Fibroblast of the conjunctiva (primary cell): ENCODE data around the gene KMT5B.

Source experiments
- DNase-seq: peaks from one replicate; pipeline ENCODE4 v3.0.0-alpha.2; 2010; ENCODE audit warnings: low read depth

KMT5B gene

DNA sequence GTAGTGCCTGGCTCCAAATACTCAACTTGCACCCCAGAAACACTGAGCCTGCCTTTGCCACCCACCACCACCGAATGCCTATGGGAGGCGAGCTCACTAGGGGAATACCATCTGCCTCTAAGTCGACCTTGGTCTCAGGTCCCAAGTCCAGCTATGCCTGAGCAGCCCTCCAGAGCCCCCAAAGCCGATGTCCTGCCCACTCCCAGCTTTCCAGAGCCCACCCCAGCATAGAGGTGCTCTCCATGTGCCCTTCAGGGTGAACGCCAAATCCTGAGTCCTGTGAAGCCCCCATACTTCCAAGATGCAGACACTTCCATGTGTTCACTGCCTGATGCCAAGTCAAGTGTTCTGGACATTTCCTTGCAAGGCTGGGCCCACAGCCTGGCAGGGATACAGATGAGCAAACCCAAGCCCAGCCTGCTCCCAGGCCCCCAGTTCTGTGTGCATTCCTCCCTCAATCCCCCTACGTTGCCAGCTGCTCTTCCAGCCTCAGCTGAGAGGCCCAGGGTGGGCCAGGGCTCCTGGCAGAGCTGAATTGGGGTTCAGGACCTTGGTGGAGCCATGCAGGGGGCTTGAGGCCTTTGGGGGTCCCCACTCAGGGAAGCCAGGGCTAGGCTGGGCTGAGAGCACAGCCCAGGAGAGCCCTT lies 2.6 kb upstream of the KMT5B start:
- no peak for DNase-seq

DNA sequence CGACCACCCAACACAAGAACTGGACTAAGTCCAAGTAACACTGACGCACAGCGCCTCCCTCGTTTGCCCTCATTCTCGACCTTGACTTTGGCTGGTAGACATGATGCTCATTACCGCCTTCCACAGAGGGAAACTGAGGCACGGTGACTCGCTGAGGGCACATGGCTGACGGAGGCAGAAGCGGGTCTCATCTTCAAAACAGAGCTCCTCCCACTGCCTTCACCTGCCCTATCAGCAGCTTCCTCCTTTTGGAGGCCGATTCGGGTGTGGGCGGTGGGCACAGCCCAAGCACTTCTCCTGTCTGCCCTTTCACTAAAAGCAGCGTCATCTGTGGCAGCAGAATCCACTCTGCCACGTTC lies 2.0 kb upstream of the KMT5B start:
- no peak for DNase-seq

GRCh38 chr11:68214173-68215086 lies 1.3 kb upstream of the KMT5B start:
- no peak for DNase-seq

GRCh38 chr11:68213555-68214172 lies 568 bp upstream of the KMT5B start:
- peak; percentile 75 for DNase-seq

DNA sequence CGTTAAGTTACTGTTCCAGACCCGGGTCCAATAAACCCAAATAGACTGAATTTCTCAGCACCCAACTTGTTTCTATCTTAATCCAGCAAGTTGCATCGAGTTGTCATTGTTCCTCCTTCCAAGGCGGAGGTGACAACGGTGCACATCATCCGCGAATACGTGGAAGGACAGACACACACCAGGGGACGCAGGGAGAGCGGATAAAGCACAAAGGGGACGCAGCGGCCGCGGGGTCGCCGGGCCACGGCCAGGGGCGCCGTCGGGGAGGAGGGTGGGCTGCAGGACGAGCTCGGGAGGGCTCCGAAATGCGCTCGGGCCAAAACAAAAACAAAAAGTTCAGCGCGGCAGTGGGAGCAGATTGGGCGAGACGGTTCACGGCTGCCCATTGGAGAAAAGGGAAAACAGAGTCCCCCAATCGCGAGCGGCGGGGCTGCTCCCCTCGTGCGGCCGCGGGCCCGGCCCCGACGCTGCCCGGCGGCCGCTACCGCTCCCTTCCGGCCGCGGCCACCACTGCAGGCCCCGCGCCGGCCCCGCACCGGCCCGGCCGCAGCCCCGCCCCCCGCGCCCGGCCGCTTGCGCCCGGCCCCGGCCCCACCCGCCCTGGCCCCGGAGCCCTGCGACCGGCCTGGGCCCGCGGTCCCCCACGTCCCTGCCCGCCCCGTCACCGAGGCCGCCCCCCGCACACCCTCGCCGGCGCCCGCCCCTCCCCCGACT lies 518 bp downstream of the KMT5B start:
- DNase-seq = peak; percentile 44

- no peak for DNase-seq
Measured at GRCh38 chr11:68211546-68211945, 1.6 kb downstream of the KMT5B start.

DNA sequence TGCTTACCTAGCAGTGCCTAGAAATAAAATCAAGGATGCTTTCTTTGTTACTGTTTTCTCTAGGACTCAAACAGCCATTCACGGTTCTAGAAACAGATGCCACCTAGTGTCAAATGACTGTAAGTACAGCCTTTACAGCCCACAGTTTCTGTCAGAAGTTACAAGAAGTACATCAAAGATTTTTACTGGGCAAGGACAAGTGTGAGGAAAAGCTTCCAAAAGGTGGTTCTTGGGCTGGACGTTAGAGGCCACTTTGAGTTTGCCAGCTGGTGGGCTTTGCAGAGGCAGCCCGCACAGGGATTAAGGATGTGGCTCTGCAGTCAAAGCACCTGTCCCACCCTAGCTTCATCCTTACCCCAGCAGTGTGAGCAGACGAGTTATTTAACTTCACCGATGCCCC lies 6.9 kb downstream of the KMT5B start:
- DNase-seq = peak; percentile 53

GRCh38 chr11:68204402-68204801 lies 8.7 kb downstream of the KMT5B start:
- no peak for DNase-seq

DNA sequence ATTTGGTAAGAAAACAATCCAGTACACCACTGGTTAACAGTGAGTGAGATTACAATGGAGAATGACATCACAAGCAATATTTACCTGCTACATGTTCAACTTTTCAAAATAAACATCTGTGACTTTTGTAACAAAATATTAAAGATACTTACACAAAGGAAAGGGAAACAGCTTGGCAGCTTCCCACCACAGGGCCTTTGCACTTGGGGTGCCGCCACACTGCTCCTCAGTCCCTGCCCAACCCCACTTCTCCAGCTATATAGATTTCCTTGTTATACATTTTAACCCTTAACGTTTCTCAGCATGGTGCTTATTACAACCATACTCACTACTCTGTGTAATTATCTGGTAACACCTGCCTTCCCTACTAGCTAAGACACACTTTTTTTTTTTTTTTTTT lies 10.9 kb downstream of the KMT5B start:
- DNase-seq = no peak

DNA sequence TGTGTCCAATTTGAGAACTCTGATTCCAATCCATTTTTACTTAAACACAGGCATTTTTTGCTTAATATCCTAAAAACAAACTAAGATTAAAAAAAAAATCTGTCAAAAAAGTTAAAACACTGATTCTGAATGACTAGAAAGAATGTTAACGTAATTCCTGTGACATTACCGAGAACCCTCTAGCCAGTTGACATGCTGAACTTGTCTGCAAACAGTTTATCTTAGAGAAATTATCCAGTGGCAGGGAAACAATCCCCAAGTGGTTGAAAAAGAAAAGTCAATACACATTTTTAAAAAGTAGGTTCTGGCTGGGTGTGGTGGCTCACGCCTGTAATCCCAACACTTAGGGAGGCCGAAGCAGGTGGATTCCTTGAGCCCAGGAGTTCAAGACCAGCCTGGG lies 11.6 kb downstream of the KMT5B start:
- no peak for DNase-seq

DNA sequence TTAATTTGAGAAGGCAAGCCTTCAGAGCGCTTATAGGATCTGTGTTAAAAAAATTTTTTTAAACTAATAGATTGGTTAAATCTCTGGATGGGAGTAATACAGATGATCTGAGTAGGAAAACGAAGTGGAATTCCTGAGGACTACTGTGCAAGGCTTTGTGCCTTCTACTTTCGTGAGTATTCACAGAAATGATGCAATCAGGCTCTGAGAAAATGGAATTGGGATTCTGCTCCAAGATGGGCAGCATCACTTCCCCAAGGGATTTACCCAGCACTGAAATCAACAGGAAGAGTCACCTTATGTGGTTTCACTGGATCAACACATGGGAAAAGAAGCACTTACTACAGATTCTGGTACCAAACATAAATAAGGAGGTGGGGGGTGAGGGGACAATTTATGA lies 12.5 kb downstream of the KMT5B start:
- DNase-seq = peak; percentile 78

DNA sequence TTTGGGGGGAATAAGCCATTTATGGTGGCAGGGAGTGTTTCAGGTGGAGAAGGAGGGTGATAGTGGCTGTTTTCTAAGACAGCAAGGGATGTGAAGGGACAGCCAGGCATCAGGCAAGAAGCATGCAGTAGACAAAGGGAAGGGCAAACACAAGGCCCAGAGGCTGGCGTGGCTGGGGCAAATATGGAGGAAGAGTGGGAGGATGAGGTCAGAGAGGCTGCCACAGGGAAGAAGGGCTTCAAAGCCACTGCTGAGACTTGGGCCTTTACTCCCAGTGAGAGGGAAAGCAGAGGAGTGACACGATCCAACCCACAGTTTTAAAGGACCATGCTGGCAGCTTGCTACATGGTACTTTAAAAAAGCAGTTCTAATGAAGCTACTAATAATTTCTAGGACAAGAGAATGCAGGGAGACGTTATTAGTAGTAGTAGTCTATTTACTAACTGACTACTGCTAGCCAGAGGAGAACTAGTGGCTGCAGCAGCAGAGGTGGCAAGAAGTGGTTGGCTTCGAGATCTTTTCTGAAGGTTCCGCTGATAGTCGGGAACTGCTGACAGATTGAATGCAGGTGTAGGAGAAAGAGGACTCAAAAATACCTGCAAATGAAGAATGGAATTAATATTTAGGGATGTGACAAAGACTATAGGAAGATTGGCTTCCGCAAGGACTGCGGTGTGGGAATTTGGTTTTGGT lies 13.7 kb downstream of the KMT5B start:
- DNase-seq = no peak

DNA sequence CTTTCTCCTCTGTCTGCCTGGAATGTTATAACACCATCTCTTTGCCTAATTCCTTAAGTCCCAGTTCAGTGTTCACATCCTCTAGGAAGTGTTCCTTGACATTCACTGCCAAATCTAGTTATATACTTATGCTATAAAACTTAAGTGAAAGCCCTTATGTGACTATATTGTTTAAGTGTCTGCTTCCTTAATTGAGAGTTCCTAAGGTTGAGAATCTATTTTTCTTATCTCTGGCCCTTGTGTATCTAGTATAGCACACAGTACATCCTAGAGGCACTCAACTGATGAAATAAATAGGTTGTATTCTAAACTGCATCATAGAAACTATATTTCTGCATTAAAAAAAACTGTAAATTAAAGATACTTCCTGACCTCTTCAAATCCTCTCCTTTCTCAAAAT lies 16.9 kb downstream of the KMT5B start:
- no peak for DNase-seq

GRCh38 chr11:68194675-68195294 lies 18.3 kb downstream of the KMT5B start:
- DNase-seq = no peak

DNA sequence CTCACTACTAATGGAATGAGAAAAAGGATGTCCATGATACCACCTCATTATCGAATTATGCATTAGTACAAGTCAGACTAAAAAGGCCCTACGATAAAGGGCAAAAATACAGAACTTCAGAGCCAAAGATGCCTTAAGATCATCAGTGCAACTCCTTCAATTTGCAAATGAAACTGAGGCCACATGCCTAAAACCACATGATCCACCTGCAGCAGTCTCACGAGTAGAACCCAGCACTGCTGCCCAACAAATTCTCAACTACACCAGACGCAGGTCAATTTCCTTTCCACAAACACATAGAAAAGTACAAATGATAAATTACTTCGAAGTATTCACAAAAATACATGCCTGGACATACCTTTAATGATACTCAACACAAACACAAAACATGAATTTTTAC lies 20.1 kb downstream of the KMT5B start:
- DNase-seq = no peak

DNA sequence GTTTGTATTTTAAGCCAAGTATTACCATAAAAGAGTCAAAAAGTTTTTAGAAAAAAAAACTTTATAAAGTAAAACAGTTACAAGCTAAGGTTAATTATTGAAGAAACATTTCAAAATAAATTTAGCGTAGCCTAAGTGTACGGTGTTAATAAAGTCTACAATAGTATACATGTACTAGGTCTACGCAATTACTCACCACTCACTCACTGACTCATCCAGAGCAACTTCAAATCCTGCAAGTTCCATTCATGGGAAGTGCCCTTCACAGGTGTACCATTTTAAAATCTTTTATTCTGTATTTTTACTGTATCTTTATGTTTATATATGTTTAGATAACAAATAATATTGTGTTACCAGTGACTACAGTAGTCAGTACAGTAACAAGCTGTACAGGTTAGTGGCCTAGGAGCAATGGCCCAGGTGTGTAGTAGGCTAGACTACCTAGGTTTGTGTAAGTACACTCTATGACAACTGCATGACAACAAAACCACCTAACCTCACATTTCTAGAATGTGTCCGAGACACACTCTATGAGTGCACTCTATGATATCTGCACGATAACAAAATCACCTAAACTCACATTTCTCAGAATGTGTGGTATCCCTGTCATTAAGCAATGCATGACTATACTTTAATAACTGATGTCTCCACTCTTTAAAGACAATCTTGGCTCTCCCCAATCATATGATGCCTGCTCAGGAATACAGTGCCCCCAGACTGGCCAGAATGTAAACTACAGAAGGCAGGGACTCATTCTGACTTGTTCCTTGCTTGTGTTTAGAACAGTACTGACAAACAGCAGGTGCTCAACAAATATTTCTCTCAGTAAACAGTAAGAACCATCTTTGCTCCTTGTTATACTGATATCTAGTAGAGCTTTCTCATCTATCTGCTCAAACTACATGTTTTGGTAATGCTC lies 21.2 kb downstream of the KMT5B start:
- no peak for DNase-seq

- DNase-seq = no peak
Measured at GRCh38 chr11:68189888-68190287, 23.2 kb downstream of the KMT5B start.

GRCh38 chr11:68189082-68189481 lies 24.0 kb downstream of the KMT5B start:
- no peak for DNase-seq

DNA sequence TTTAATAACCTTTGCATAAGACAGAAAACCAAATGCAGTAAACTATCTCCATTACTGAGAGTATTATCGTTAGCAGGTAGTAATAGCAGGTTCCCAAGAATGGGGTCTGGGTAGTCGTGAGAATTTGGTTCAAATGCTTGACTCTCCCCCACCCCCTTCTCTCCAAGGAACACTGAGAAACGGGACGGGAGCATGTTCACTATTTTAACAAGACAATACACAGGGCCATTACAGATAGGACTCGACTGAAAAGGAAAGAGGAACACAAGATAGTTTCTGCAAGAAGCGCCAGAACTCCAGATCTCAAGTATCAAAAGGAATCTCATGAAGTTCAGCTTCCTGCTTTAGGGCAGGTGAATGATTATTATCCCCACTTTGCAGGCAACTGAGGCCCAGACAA lies 27.0 kb downstream of the KMT5B start:
- DNase-seq = no peak

- DNase-seq = no peak
Measured at GRCh38 chr11:68181719-68182451, 31.2 kb downstream of the KMT5B start.
